GM19452 (cell line): ENCODE measurements around the gene SPAG5.
"Not testable (repeated sequence)": the region's sequence is repeated elsewhere in the genome, so short reads cannot be mapped to it uniquely, and the experiment has no call there.

ENCODE experiments used
- ATAC-seq: cut with Tn5 transposase; IDR thresholded peaks from one replicate; pipeline ENCODE4 v1.9.1; 2021; ENCODE audit not compliant: unreplicated experiment

The SPAG5 gene

DNA sequence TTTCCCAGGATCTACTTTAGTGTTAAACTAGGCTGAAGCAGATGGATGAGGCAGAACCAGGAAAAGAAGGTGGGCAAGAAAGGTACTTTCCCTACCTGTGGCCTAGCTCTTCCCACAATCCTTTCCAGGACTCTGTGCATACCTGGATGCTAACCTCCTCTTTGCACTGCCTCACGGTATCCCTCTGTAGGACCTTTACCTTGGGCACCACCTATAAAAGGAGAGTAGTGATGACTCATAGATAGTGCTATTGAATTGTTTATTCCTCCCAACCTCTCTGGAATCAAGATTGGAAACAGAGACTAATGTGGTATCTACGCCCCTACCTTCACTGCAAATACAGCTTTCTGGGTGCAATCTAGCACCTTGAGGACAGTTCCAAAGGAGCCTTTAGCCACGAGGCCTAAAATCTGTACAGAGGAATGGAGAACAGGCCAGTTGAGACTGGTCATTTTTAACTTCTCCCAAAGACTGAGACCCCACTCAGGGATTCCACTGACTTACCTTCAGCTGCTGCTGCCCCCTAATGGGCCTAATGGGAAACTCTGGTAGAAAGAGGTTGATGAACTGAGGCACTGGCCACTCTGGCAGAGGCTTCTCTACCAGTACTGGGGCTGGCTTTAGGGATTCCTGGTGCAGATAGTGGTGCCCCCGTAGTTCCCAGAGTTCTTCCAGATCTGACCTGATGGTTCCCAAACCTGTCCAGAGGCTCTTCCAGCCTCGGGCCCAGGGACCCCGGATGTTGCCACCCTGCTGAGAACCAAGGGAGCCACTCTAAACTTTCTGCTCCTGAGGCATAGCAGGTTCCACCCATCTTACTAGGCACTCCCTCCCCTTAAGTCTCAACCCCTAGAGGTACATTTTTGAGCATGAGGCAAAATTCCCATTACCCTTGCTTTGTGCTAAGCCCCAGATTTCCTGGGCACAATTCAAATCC is 14.4 kb upstream of the SPAG5 start:
- no peak for ATAC-seq

DNA sequence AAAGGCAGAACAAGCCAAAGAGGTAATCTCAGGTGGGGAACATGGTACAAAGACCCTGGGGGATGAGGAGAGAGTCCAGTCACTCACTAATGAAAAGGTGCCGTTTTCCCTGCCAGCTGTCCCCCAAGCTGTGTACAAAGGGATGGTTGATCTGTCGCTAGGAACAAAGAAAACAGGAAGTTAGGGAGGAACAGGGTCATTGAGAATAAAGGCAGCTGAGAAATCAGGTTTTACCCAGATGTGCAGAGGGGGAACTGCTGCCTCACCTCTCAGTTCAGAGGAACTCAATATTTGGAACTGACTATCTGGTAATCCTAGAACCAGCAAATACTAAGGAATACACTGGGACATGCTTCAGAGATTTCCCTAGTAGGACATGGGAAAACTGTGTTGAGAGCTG is 13.7 kb upstream of the SPAG5 start:
- ATAC-seq = no peak

DNA sequence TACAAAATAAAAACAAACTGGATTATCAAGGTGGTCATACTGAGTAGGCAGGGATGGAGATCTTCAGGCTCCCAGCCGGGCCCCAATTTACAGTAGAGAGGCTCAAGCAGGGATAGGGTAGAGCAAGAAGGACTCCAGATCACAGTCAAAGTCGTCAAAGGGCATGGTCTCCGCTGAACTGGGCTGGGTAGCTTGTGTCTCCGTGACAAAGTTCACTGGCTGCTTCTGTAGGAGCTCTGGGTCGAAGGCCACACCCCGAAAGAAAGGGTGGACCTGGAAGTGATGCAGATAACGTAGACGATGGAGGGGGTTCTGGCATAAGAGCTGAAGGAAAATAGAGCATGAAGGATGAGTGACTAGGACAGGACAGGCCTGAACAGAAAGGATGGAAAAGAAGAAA is 11.6 kb upstream of the SPAG5 start:
- ATAC-seq = no peak

DNA sequence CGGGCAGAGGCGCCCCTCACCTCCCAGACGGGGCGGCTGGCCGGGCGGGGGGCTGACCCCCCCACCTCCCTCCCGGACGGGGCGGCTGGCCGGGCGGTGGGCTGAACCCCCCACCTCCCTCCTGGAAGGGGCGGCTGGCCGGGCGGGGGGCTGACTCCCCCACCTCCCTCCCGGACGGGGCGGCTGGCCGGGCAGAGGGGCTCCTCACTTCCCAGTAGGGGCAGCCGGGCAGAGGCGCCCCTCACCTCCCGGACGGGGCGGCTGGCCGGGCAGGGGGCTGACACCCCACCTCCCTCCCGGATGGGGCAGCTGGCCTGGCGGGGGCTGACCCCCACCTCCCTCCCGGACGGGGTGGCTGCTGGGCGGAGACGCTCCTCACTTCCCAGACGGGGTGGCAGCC is 5.2 kb upstream of the SPAG5 start:
- ATAC-seq = not testable (repeated sequence)

DNA sequence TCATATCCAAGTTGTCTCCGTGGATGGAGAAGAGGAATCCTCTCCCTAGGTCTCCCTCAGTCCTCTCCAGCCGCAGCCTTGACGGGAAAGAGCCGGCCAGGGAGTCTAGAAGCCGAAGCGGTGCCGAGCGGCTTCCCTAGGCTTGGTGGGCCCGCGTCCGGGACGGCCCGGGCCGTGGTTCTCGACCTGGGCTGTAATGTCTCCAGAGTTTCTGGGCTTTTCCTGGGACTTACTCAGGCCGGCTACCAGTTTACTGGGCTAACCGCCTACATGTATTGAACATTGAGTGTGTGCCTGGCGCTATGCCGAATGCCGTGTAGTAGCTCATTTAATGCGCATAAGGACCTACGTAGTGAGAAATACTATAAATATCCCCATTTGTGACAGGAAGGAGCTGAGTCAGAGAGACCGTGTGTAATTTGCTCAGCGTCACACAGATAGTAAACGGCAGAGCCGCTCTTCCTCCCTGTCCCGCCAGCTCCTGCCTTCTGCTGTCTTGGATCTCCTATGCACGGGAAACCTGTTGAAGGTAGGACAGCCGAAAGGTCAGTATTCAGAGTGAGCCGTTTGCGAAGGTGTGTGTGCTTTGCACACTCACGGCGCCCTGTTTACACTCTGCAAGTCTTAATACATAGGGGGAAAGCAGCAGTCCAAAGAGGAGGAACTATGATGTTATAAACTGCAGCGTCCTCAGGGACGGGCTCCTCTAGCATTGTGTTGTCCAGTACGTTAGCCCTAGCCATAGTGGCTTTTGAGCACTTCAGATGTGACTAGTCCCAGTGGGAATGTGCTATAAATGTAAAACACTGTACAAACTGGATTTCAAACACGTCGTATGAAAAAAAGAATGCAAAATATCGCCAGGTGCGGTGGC is 723 bp upstream of the SPAG5 start:
- ATAC-seq = peak; percentile 56

DNA sequence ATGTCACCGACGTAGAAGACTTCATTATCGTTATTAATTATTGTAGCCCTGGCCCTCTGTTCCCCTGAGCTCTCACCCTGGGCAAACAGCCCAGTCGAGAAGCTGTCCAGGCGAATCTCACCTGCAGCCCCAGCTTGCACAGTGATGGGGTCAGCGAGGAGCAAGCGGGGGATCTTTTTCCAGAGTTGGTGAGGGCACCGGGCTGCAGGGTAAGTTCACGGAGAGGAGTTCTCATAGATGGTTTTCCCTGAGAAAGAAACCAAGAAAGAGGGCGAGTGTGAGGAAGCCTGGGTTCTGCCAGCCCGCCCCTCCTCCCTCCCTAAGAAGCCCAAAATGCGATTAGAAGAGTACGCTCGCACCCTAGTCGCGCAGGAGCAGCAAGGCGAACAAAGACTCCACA is 436 bp downstream of the SPAG5 start:
- no peak for ATAC-seq

DNA sequence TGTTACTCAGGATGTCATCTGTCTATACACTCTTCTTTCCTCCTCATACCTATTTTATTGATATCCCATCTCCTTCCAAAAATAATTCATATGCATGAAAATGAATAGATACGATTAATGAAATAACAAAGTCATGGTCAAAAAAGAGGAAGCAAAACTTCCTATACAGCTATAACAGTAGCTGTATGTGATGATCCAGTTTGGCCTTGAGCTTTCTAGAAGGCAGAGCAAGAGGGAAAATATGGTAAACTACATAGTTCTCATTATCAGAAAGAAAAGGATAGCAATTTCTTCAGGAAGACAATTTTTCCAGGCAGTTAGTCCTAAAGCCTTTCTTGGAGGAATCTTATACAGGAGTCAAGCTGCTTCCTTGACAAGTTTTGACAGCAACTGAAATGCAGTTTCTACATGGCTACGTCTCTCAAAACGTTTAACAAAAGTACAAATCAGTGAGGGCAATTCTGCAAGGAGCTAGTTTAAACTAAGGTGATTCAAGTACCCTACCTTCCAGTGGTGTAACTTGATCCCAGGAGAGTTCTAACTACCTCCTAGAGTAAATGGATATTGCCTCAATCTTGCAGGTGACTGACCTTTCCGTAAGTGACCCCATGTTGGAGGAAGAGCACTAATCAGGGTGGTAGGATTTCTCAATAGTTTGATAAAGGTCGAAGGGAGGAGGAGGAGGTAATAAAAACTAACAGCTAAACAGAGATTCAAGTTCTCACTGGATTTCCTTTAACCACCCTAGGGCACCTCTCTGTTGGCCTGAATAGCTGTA is 1.0 kb downstream of the SPAG5 start:
- no peak for ATAC-seq

DNA sequence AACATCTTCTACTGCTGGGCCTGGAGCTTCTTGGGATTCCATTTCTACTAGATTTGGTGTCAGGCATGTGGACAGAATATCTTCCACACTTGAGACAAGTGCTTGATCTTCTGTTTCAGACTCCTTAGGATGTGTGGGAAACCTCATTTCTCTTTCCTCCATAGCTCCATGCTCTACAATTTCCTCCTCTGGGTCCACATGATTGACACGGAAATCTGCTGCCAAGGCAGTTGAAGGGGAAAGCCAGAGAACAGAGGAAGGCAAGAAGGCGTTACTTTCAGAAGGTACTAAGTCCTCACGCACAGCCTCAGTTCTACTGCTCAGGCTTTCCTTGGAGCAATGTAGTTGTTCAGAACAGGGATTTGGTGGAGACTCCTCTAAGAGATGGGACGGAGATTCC is 6.6 kb downstream of the SPAG5 start:
- no peak for ATAC-seq

DNA sequence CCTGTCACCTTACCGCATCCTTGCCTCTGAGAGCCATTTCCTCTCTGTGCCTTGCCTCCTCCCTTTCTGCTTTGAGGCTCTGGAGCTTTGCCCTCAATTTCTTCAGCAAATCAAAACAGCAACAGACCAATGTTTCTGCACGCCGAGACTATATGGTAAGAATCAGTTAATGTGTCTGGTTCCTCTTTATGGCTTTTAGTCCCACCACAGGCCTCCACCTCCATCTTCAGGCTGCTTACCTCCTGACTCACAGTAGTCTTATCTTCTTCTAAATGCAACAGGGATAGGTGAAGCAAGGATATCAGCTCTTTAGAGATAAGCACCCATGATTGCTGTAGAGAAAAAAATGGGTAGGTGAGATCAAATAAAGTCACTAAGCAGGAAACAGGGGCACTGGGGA is 13.0 kb downstream of the SPAG5 start:
- no peak for ATAC-seq

DNA sequence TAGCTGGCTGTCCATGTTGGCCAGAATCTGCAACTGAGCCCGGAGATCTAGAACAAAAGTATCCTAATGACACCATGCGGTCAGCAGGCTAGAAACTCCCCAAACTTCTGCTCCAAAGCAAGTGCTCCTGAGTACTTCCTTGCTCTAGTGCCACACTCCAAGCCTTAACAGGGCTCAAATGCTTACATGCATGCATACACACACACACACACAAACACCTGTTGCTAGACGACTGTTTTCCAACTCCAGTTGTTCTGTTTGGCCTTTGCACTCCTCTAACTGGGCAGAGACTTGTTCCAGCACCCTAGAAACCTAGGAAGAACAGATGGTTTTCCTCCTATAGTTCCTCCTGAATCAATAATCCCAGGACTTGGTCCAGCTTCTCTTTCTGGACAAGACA is 14.4 kb downstream of the SPAG5 start:
- no peak for ATAC-seq

DNA sequence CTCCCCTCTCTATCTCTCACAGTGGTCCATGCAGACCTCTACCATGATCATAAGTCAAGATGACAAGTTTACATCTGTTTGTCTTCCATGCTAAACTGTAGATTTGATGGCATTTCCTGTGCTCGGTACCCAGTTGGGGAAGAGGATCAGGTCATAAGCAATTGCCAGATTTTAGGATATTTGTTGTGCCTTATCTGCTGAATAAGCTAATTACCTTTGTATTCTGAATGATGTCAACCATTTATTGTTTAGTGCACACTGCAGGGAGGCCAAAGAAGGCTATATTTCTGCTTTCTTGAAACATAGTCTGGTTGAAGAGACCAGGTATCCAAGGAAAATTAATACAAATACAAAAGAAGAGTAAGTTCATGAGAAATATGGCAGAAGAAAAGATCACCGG is 16.3 kb downstream of the SPAG5 start:
- no peak for ATAC-seq

DNA sequence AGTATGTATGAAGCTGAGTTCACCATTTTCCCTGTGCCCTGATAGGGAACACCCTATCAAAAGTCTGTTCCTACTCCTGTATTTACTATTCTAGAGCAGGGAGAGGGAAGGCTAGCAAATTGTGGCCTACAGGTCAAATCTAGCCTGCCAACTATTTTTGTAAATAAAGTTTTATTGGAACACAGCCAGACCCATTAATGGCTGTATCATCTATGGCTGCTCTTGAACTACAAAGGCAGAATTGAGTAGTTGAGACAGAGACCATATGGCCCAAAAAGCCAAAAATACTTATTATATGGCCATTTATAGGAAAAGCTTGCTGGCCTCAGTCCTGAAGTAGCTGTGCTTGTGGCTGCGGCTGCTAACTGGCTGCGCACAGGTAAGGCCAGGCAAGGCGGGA is 17.9 kb downstream of the SPAG5 start:
- no peak for ATAC-seq

DNA sequence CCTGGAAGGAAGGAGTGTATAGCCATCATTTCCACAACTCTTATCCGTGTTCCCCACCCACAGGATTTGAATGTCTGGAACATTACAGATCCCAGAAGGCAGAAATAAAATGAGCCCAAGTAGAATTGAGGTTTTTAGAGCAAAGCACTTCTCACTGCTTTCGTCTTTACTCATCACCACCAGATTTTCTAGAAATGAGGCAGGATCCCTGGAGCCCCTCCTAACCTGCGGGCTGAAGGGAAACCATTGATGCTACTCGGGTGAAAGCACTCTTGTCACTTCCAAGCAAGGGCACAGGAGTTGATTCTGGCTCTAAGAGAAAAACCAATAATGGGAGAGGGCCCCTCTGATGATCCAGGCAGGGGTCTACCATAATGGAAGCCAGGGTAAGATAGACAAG is 19.3 kb downstream of the SPAG5 start:
- no peak for ATAC-seq

DNA sequence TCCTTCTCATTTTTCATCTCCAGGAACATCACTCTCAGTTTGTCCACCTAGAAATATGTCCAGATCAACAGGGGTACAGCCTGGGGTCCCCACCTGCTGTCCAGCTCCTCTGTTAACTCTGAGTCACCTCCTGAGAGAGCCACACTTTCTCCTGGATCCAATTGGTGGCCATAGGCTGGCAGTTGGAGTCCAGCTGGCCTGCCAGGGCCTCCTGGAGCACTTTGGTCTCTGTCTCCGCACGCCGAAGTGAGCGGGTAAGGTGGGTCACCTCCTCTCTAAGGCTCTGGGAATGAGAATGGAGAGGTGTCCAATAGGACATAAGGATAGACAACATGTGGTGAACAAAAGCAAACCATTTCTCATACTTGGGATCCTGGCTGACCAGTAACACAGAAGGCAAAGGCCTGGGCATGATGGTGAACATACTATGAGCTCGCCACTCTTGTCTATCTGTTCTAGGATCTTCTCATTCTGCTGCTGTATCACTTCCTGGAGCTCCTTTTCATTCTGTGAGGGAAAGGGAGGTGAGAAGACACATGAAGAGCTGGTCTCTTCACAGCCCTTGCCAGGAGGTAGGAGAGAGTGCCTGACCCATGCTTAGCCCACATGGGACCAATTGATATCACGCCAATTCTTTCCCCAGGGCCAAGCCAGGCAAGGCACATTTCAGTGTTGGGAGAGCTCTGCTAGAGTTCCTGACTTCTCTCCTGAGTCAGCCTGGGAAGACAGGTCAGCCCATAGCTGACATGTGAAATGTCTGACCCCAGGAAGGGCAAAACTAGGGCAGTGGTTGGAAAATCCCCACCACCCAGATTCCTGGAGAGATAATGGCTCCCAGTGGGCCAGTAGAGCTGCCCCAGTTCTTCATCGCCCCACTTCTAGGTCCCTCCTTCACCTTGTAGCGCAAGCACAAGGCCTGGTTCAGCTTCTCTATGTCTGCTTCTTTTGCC is 20.3 kb downstream of the SPAG5 start:
- ATAC-seq = no peak

DNA sequence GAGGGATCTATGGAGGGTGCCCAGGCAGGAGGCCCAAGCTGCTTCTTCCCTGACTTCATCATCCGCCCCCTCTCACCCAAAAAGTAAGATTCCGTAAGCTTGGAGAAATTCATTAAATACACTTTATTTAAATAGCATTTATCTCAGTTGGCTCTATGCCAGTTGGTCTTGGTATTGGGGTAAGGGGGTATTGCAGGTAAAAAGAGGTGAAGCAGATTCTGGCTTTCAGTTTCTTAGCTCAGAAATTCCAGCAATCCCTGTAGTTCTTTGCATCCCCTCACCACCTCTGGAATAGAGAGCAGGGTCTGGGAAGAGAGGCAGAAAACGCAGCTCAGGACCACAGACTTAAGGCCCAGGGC is 21.4 kb downstream of the SPAG5 start:
- no peak for ATAC-seq

DNA sequence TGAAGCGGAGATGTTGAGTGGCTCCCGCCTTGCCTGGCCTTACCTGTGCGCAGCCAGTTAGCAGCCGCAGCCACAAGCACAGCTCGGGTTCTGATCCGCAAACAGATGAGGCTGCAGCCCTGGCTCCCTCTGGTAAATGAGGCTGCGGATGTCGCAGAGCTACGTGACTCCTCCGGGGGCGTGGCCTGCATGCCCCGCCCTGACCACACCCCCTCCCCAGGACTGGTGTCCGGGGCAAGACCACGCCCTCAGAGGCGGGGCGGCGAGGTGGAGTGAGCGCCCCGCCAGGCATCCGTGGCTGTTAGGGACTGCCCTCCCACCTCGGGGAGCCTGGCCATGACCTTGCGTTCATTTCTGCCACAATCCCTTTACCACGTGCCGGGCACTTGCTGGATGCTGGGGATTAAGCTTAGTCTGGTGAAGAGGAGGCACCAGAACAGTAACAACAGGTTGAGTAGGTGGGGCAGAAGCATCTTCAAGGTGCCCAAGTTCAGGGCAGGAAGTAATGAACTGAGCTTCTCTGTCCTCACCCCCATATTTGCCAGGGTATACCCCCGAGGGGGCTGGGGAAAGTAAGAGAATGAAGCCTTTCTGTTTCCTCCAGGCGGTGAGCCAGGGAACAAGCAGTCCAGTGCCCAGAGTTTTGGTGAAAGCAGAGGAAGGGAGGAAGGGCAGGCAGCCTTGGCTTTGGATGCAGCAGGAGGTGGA is 21.9 kb downstream of the SPAG5 start, which contains the start of gene ALDOC:
TSS of gene ALDOC (minus strand) at position 138 of the 708 bp plus-strand sequence. CDS start 1,363 bp downstream, outside the sequence.
- peak; percentile 88 for ATAC-seq

DNA sequence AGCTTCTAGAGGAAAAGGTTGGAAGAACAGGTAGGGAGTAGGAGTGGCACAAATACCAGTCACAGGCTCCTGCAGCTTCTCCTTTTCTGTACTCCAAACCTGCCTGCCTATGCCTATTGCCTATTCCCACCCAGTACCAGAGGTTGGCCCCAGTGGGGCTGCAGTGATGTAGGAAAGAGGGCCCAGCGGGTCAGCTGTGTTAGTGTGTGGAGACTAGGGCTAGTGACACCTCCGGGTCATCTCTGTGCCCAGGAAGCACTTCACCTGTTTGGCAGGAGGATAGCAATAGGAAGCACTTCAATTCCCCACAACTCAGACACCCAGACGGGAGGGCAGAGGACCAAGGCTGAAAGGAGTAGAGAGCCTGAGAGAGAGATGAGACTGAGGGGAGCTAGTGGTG is 22.8 kb downstream of the SPAG5 start:
- ATAC-seq = not testable (repeated sequence)

DNA sequence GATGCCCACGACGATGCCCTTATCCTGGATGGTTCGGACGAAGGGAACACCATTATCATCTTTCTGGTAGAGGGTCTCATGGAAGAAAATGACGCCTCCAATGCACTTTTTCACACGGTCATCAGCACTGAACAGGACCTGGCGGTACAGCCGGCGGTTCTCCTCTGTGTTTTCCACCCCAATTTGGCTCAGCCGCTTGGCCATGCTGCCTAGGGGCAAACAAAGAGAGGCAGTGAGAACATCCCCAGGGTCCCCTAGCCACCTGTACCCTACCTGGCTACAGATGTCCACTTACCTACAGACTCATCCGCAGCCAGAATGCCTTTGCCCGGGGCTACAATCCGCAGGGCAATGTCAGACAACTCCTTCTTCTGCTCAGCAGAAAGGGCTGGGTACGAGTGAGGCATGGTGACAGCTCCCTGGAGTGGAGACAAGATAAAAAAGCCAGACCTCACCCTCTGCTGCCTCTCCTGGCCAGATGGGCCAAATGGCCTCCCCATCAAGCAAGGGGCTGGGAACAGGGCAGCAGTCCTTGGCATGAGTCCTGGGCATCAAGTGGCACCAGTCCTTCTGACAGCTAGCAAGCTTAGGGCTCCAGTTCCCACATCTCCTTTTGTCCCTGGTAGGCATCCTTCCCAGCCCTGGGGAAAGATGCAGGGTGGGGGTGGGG is 23.6 kb downstream of the SPAG5 start:
- ATAC-seq = no peak

DNA sequence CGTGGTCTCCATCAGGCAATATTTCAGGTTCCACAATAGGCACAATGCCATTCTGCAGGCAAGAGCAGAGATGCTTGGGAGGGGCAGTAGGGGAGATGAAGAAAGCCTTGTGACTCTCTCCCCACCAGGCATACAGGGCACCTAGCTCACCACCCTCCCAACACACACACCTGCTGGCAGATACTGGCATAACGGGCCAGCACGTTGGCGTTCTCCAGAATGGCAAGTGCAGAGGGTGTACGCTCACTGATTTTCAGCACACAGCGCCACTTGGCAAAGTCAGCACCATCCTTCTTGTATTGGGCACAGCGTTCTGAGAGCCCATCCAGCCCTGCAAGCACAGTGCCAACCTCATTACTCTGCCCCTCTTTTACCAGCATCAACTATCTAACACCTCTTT is 24.3 kb downstream of the SPAG5 start:
- no peak for ATAC-seq
